HT1080 (cell line): Measurements from ENCODE around the gene GRAP. TPM values are rescaled to one million over a fixed set of nuclear protein-coding genes. Genes with fewer than 3 reads are reported as not detected.
A peak's percentile ranks its signal among the peaks of the same experiment; 100 is the strongest.

Source experiments
- DNase-seq: peaks from one replicate; pipeline ENCODE4 v3.0.0-alpha.2; 2015; ENCODE audit warnings: low read depth
- total RNA-seq: library from RNA; depleted of rRNA; stranded (reverse); fragments of >200 nt; shearing (Covaris generic); gene quantifications from 2 replicates; pipeline ENCODE4 v1.2.3, GENCODE V29; 2014

GRAP gene
- total RNA-seq, 1 experiment from 2014 or later: 0.11 TPM

- DNase-seq: no peak
Observed at GRCh38 chr17:19003543-19004420, 43.0 kb downstream of the GRAP start.

GRCh38 chr17:19002805-19003542, 43.8 kb downstream of the GRAP start:
- no peak for DNase-seq

DNA sequence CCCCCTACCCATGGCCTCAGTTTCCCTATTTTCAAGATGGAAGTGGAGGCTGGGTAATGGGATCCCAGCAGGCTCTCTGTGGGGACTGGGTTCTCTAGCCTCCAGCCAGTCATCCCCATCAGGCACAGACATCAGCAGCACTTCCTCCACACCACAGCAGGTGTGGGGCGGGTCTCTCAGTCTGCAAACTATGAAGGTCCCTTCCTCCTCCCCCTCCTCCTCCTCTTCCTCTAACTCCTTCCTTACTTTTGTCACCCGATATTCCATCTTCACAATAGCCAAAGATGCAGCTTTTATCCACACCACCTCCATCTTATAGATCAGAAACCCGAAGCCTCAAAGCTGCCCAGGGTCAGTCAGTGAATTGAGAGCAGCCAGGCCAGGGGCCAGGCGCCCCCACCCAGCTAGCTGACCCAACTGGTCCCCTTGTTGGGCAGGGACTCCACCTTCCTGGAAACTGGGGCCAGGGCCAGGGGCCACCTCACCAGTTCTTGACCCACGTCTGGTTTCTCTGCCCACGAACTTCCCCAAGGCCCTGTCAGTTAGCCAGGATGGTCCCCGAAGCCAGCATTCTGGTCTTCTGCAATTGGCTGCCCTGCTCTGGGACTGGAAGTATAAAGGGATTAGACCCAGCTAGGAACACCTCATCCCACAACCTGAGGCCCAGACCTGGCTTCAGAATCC, 44.7 kb downstream of the GRAP start:
- DNase-seq: no peak

GRCh38 chr17:19000531-19001325, 46.0 kb downstream of the GRAP start:
- DNase-seq: peak; percentile 24

DNA sequence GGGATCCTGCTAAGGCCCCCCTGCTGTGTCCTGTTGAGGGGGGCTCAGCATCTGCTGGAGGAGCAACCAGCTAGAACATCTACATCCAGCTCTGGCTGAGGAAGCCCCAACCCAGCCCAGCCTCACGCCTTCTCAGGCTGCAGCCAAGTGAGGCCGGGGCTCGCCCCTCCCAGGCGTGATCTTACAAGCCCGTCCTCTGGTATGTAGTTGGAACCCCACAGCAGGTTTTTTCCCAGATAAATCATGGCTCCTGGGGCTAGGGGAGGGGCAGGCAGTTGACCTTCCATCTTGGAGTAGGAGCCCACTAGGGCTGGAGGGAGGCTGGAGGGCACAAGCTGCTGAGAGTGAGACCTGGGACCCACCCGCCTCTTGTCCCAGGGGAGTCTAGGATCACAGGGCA, 46.8 kb downstream of the GRAP start:
- DNase-seq: no peak

DNA sequence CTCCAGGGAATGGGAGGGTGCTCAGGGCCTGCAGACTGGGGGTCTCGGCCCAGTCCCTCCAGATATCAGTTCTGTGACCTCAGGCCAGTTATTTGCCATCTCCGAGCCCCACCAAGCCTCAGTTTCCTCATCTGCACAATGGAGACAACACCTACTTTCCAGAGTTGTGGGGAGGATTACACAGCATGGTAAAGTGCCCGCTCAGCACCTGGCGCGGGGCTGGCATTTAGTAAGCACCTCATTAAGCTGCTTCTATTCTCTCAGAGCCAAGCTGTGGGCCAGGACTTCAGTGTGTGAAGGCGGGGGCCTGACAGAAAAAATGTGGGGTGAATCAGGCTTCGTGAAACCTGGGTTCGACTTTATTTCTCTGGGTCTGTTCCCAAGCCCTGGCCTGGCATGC, 47.4 kb downstream of the GRAP start:
- DNase-seq: no peak

- no peak for DNase-seq
Observed at GRCh38 chr17:18997650-18998196, 49.0 kb downstream of the GRAP start.

- DNase-seq: no peak
Observed at GRCh38 chr17:18996458-18996857, 50.3 kb downstream of the GRAP start.

- no peak for DNase-seq
Observed at GRCh38 chr17:18995220-18995619, 51.5 kb downstream of the GRAP start.

- no peak for DNase-seq
Observed at GRCh38 chr17:18994631-18995030, 52.1 kb downstream of the GRAP start.

GRCh38 chr17:18993905-18994526, 52.7 kb downstream of the GRAP start:
- no peak for DNase-seq

GRCh38 chr17:18992454-18993130, 54.2 kb downstream of the GRAP start:
- no peak for DNase-seq

DNA sequence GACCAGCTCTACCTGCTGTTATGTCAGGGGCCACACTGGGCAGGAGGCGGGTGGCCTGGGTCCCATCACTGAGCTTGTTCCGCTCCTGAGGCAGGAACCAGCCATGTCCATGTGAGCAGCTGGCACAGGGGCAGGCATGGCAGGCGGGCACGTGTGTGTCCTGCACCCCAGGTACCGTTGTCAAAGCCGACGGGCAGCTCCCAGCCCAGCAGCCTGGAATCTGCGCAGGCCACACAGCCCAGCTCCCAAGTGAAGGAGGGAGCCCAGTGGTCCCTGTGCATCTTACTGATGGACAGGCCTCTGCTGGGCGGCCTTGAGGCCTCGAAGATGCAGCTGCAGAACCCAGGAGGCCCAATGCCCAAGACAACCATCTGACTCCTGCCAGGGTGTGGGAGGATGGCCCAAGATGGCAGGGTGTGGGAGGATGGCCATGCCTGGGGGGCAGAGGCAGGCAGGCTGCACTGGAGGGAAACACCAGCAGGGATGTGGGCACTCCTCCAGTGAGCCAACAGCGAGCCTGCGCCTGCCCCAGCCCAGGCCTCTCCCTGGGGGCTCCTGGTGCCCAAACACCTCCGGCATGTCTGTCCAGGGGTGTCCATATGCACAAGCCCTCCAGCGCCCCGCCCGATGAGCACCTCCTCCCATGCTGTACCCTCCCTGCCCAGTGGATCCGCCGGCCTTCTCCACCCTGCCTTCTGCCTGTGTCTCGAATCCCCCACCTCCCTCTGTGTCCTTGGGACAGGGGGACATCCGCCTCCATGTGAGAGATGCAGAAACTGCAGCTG, 55.0 kb downstream of the GRAP start:
- DNase-seq: no peak

DNA sequence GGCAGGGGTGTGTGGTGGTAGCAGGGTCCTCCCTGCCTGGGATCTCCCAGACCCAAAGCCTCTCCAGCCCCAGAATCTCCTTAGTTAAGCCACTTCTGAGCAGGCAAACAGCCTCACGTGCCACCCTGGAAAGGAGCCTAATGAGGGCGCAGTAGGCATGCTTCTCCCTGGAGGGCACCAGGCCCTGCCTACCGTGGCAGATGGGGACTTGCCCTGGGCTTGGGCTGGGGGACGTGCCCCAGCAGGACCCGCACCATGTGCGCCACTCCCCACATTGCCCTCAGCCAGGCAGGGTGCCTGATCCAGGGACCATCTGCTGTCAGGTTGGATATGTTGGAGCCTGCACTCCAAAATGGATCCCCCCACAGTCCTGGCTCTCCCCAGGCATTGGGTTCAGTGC, 56.4 kb downstream of the GRAP start:
- no peak for DNase-seq

GRCh38 chr17:18988546-18989173, 58.1 kb downstream of the GRAP start:
- DNase-seq: no peak

- DNase-seq: no peak
Observed at GRCh38 chr17:18987862-18988545, 58.8 kb downstream of the GRAP start.

DNA sequence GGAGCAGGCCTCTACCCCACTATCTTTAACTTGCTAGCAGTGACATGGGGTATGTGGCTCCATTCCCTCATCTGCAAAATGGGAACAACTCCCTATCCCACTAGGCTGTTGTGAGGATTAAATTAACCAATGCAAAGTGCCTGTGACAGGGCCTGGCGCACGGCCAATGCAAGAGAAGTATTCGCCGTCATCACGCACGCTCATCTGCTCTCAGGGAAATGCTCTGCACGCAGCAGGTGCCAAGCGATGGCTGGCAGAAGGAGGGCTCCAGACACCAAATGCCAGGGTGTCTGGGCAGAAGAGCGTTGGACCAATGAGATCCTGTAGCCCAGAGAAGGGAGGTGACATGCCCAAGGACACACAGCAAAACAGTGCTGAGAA, 59.5 kb downstream of the GRAP start:
- no peak for DNase-seq
